HG02571 (cell line): ENCODE measurements around the gene LMO7.

Experiments used
- ATAC-seq: cut with Tn5 transposase; IDR thresholded peaks from one replicate; pipeline ENCODE4 v1.9.1; 2021; ENCODE audit warnings: mild to moderate bottlenecking, moderate library complexity; ENCODE audit not compliant: unreplicated experiment

The LMO7 gene

GRCh38 chr13:75796825-75797224, 160.7 kb downstream of the LMO7 start:
- no peak for ATAC-seq

- ATAC-seq: no peak
Observed at GRCh38 chr13:75797239-75797638, 161.1 kb downstream of the LMO7 start.

- no peak for ATAC-seq
Observed at GRCh38 chr13:75797719-75798118, 161.6 kb downstream of the LMO7 start.

GRCh38 chr13:75798353-75799255, 162.5 kb downstream of the LMO7 start:
- no peak for ATAC-seq

GRCh38 chr13:75800545-75800944, 164.4 kb downstream of the LMO7 start:
- ATAC-seq: no peak

- ATAC-seq: no peak
Observed at GRCh38 chr13:75801388-75801945, 165.3 kb downstream of the LMO7 start.

- ATAC-seq: no peak
Observed at GRCh38 chr13:75802161-75802560, 166.0 kb downstream of the LMO7 start.

GRCh38 chr13:75803164-75803611, 167.1 kb downstream of the LMO7 start:
- no peak for ATAC-seq

- ATAC-seq: no peak
Observed at GRCh38 chr13:75804054-75804453, 167.9 kb downstream of the LMO7 start.

- no peak for ATAC-seq
Observed at GRCh38 chr13:75804605-75805004, 168.5 kb downstream of the LMO7 start.

- ATAC-seq: no peak
Observed at GRCh38 chr13:75806117-75806516, 170.0 kb downstream of the LMO7 start.

GRCh38 chr13:75811361-75811760, 175.2 kb downstream of the LMO7 start:
- ATAC-seq: no peak

GRCh38 chr13:75811841-75812240, 175.7 kb downstream of the LMO7 start:
- no peak for ATAC-seq

GRCh38 chr13:75812751-75813181, 176.6 kb downstream of the LMO7 start:
- ATAC-seq: no peak

GRCh38 chr13:75813323-75813722, 177.2 kb downstream of the LMO7 start:
- no peak for ATAC-seq

- ATAC-seq: no peak
Observed at GRCh38 chr13:75818179-75818967, 182.2 kb downstream of the LMO7 start.

GRCh38 chr13:75818968-75819225, 182.8 kb downstream of the LMO7 start:
- no peak for ATAC-seq

GRCh38 chr13:75825161-75825560, 189.0 kb downstream of the LMO7 start:
- no peak for ATAC-seq

- ATAC-seq: no peak
Observed at GRCh38 chr13:75825594-75825993, 189.5 kb downstream of the LMO7 start.

GRCh38 chr13:75826391-75826790, 190.3 kb downstream of the LMO7 start:
- no peak for ATAC-seq

GRCh38 chr13:75829830-75830229, 193.7 kb downstream of the LMO7 start:
- ATAC-seq: no peak

- no peak for ATAC-seq
Observed at GRCh38 chr13:75830842-75831241, 194.7 kb downstream of the LMO7 start.
